NB4 (cell line): Measurements from ENCODE around the gene COL4A2.

ENCODE experiments used
- DNase-seq: peaks from one replicate; pipeline ENCODE4 v3.0.0; 2010; ENCODE audit warnings: low read depth
- H3K4me3 ChIP-seq: one replicate; pipeline ENCODE4 v1.5.1; 2011; ENCODE audit warnings: mild to moderate bottlenecking, low read depth, low read length, moderate library complexity
- MYC ChIP-seq: IDR thresholded peaks from 2 replicates; pipeline ENCODE4 v1.6.1; 2011; ENCODE audit warnings: low read depth, low read length
- POLR2A ChIP-seq: IDR thresholded peaks from 2 replicates; pipeline ENCODE4 v1.6.1; 2011; ENCODE audit warnings: mild to moderate bottlenecking; ENCODE audit not compliant: insufficient read length; ENCODE audit errors: extremely low read depth
- TF ChIP-seq, protein P1 (sequence below): IDR thresholded peaks from one replicate; pipeline ENCODE4 v1.5.1; 2012; ENCODE audit warnings: low read depth, low read length
- TF ChIP-seq, protein P2 (sequence below): IDR thresholded peaks from 2 replicates; pipeline ENCODE4 v1.6.1; 2011; ENCODE audit warnings: low read depth, low read length

COL4A2 gene

GRCh38 chr13:110333837-110334236 is 26.8 kb downstream of the COL4A2 start:
- TF ChIP-seq POLR2A = no peak
- TF ChIP-seq, protein P1, sequence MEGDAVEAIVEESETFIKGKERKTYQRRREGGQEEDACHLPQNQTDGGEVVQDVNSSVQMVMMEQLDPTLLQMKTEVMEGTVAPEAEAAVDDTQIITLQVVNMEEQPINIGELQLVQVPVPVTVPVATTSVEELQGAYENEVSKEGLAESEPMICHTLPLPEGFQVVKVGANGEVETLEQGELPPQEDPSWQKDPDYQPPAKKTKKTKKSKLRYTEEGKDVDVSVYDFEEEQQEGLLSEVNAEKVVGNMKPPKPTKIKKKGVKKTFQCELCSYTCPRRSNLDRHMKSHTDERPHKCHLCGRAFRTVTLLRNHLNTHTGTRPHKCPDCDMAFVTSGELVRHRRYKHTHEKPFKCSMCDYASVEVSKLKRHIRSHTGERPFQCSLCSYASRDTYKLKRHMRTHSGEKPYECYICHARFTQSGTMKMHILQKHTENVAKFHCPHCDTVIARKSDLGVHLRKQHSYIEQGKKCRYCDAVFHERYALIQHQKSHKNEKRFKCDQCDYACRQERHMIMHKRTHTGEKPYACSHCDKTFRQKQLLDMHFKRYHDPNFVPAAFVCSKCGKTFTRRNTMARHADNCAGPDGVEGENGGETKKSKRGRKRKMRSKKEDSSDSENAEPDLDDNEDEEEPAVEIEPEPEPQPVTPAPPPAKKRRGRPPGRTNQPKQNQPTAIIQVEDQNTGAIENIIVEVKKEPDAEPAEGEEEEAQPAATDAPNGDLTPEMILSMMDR = no peak
- TF ChIP-seq, protein P2, sequence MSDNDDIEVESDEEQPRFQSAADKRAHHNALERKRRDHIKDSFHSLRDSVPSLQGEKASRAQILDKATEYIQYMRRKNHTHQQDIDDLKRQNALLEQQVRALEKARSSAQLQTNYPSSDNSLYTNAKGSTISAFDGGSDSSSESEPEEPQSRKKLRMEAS = no peak
- no peak for TF ChIP-seq MYC
- no peak for DNase-seq
- no peak overlapping the region for H3K4me3 ChIP-seq

DNA sequence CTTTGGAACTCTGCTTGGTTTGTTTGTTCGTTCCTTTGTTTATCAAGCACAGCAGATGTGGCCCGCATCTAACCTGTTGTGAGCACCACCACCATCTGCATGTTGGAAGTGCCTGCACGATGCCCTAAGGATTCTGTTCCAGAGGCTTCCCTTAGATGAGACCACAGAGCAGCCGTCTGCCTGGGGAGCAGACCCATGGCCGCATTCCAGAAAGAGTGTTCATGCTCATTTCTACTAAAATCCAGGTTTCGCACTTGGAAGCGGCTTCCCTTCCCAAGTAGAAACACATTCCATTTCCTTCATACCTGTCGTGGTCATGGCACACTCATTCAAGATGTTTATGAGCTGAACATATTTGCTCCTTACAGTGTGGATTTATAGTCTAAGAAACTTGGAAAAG is 27.2 kb downstream of the COL4A2 start:
- no peak overlapping the region for H3K4me3 ChIP-seq
- no peak for DNase-seq

GRCh38 chr13:110334841-110335490 is 27.9 kb downstream of the COL4A2 start:
- no peak overlapping the region for H3K4me3 ChIP-seq
- no peak for TF ChIP-seq MYC
- TF ChIP-seq, protein P1 = no peak
- TF ChIP-seq POLR2A = no peak
- TF ChIP-seq, protein P2 = no peak
- no peak for DNase-seq

More for the DNA sequence above, 27.2 kb downstream of the COL4A2 start:
- TF ChIP-seq, protein P1 = no peak
- TF ChIP-seq, protein P2 = no peak
- no peak for TF ChIP-seq POLR2A
- no peak for TF ChIP-seq MYC

- no peak for DNase-seq
- no peak for TF ChIP-seq MYC
- no peak for TF ChIP-seq POLR2A
- TF ChIP-seq, protein P2 = no peak
- TF ChIP-seq, protein P1 = no peak
- H3K4me3 ChIP-seq = no peak overlapping the region
These were observed 29.0 kb downstream of the COL4A2 start for GRCh38 chr13:110336108-110336507.

GRCh38 chr13:110336681-110337080 is 29.6 kb downstream of the COL4A2 start:
- DNase-seq = no peak
- TF ChIP-seq POLR2A = no peak
- H3K4me3 ChIP-seq = no peak overlapping the region

- TF ChIP-seq, protein P1 = no peak
- TF ChIP-seq, protein P2 = no peak
- TF ChIP-seq POLR2A = no peak
- TF ChIP-seq MYC = no peak
- H3K4me3 ChIP-seq = no peak overlapping the region
- DNase-seq = no peak
These were observed 30.2 kb downstream of the COL4A2 start for GRCh38 chr13:110337247-110337646.
